Lower leg skin (tissue), 4 donors: ENCODE data around the gene GPRC5D. TPM values are rescaled to one million over a fixed set of nuclear protein-coding genes. Genes with fewer than 3 reads are reported as not detected.

Experiments used
- DNase-seq, 2 donors: peaks; one replicate each; pipeline ENCODE4 v3.0.0-alpha.2; 2019; ENCODE audit warnings: low spot score in 2 of 2
- H3K4me3 ChIP-seq: fragments of 200-600 bp; sonication (generic); 2 replicates; pipeline ENCODE4 v1.5.1; 2017; ENCODE audit warnings: mild to moderate bottlenecking, low read depth; ENCODE audit not compliant: poor library complexity, severe bottlenecking
- CTCF ChIP-seq, 3 donors: fragments of 450-650 bp; IDR thresholded peaks; one replicate each; pipeline ENCODE4 v1.5.1; 2016; ENCODE audit warnings: antibody characterized with exemption in 3 of 3, mild to moderate bottlenecking in 3 of 3, moderate library complexity in 2 of 3
- POLR2A ChIP-seq, 2 donors: fragments of 450-650 bp; IDR thresholded peaks; one replicate each; pipeline ENCODE4 v1.6.1; 2016 to 2017; ENCODE audit warnings: antibody characterized with exemption in 2 of 2, mild to moderate bottlenecking in 1 of 2, moderate library complexity in 1 of 2
- WGBS, 2 donors: methylation state at CpG; one replicate each; pipeline ENCODE4 v1.1.5; 2018; 5-methylcytosine and 5-hydroxymethylcytosine counted together
- intact Hi-C: fragments of 100-400 bp; cut with DNase I; formaldehyde crosslinking; loops from one replicate; pipeline ENCODE4 v1.15.0; 2023; ENCODE audit warnings: low total_unique reads
- total RNA-seq, 4 donors: library from RNA; depleted of rRNA; stranded (reverse); fragments of >200 nt; gene quantifications; one replicate each; pipeline ENCODE4 v1.1.0, GENCODE V29; 2016

GPRC5D gene
- total RNA-seq, 4 donors from 2014 or later, result 27.9 to 51.1 TPM; not detected in 2

GRCh38 chr12:12927211-12928079 lies 24.5 kb downstream of the GPRC5D start:
- H3K4me3 ChIP-seq, result no peak overlapping the region
- DNase-seq, result peak in 1 of 2 donors; percentile 88
- WGBS, 2 donors, result 71 to 77% methylated on average over 27 of the region's 27 CpGs
- TF ChIP-seq POLR2A (IDR thresholded peaks at IDR 0.05) (no peak), CTCF (IDR thresholded peaks at IDR 0.05) (no peak)
- intact Hi-C loops, result no loop called here

GRCh38 chr12:12926571-12927071 lies 25.3 kb downstream of the GPRC5D start:
- intact Hi-C loops, result no loop called here
- TF ChIP-seq POLR2A (IDR thresholded peaks at IDR 0.05) (no peak), CTCF (IDR thresholded peaks at IDR 0.05) (no peak)
- 86 to 93% methylated on average over 18 of the region's 18 CpGs for WGBS, 2 donors
- no peak overlapping the region for H3K4me3 ChIP-seq
- DNase-seq, result peak in 1 of 2 donors; percentile 81

- no peak overlapping the region for H3K4me3 ChIP-seq
- TF ChIP-seq CTCF (IDR thresholded peaks at IDR 0.05) (no peak), POLR2A (IDR thresholded peaks at IDR 0.05) (no peak)
- intact Hi-C loops, result no loop called here
- DNase-seq, result no peak
- 14 to 24% methylated on average over 1 of the region's 1 CpG for WGBS, 2 donors
These were observed 26.6 kb downstream of the GPRC5D start for GRCh38 chr12:12925388-12925787.

- TF ChIP-seq CTCF (IDR thresholded peaks at IDR 0.05) (no peak), POLR2A (IDR thresholded peaks at IDR 0.05) (no peak)
- 79 to 89% methylated on average over 4 of the region's 4 CpGs for WGBS, 2 donors
- intact Hi-C loops, result no loop called here
- DNase-seq, result no peak
- H3K4me3 ChIP-seq, result no peak overlapping the region
These were observed 27.8 kb downstream of the GPRC5D start for GRCh38 chr12:12924169-12924568.

- H3K4me3 ChIP-seq, result no peak overlapping the region
- DNase-seq, result no peak
- 87 to 88% methylated on average over 7 of the region's 7 CpGs for WGBS, 2 donors
- TF ChIP-seq CTCF (IDR thresholded peaks at IDR 0.05) (no peak), POLR2A (IDR thresholded peaks at IDR 0.05) (no peak)
- intact Hi-C loops, result no loop called here
These were observed 29.0 kb downstream of the GPRC5D start for GRCh38 chr12:12922978-12923377.
